CD14-positive monocyte (primary cell): ENCODE data around the gene TRIOBP. TPM values are rescaled to one million over a fixed set of nuclear protein-coding genes. Genes with fewer than 3 reads are reported as not detected.

ENCODE experiments used
- DNase-seq, 3 donors: peaks; one replicate each; pipeline ENCODE4 v3.0.0-alpha.2; 2011 to 2022
- H2AFZ ChIP-seq: 2 replicates; pipeline ENCODE4 v1.6.0; 2012; ENCODE audit warnings: mild to moderate bottlenecking, low read depth, low read length, inconsistent platforms; ENCODE audit not compliant: insufficient read depth, poor library complexity, severe bottlenecking
- H3K27ac ChIP-seq, 2 donors: 1 replicate in 1 of 2; 2 replicates in 1 of 2; pipeline ENCODE4 v1.5.1; 2012 to 2013; ENCODE audit warnings: low read length in 2 of 2, control low read depth in 1 of 2, inconsistent platforms in 1 of 2, low read depth in 1 of 2, mild to moderate bottlenecking in 1 of 2
- H3K27me3 ChIP-seq, 2 donors: one replicate each; pipeline versions ENCODE4 v1.6.0 to v1.6.1; 2011 to 2013; ENCODE audit warnings: low read length in 2 of 2; ENCODE audit not compliant: control insufficient read depth in 2 of 2, insufficient read depth in 2 of 2
- H3K36me3 ChIP-seq, 2 donors: replicated peaks in 1 of 2; 1 replicate in 1 of 2; 2 replicates in 1 of 2; pipeline versions ENCODE4 v1.5.1 to v1.6.1; 2012 to 2013; ENCODE audit warnings: low read length in 2 of 2, control low read depth in 1 of 2, inconsistent platforms in 1 of 2, mild to moderate bottlenecking in 1 of 2; ENCODE audit not compliant: insufficient read depth in 2 of 2, control insufficient read depth in 1 of 2
- H3K4me1 ChIP-seq, 2 donors: 1 replicate in 1 of 2; 2 replicates in 1 of 2; pipeline versions ENCODE4 v1.5.1 to v1.6.1; 2012 to 2013; ENCODE audit warnings: low read length in 2 of 2, control low read depth in 1 of 2, inconsistent platforms in 1 of 2, mild to moderate bottlenecking in 1 of 2, moderate library complexity in 1 of 2; ENCODE audit not compliant: insufficient read depth in 2 of 2, control insufficient read depth in 1 of 2
- H3K4me2 ChIP-seq: replicated peaks from 2 replicates; pipeline ENCODE3; 2012; ENCODE audit warnings: low read length, moderate library complexity, mild to moderate bottlenecking; ENCODE audit not compliant: poor library complexity, severe bottlenecking; ENCODE audit errors: extremely low read depth
- H3K4me3 ChIP-seq, 3 experiments: fragments of 200-600 bp in 1 of 3; sonication (generic) in 1 of 3; replicated peaks in 1 of 3; 1 replicate in 2 of 3; 2 replicates in 1 of 3; pipeline ENCODE4 v1.5.1; 2011 to 2013; ENCODE audit warnings: low read length in 3 of 3, mild to moderate bottlenecking in 3 of 3, control low read depth in 2 of 3, low read depth in 2 of 3, inconsistent platforms in 1 of 3, moderate library complexity in 1 of 3
- H3K79me2 ChIP-seq: 2 replicates; pipeline ENCODE4 v1.6.0; 2012; ENCODE audit warnings: mild to moderate bottlenecking, control low read depth, inconsistent platforms, low read length, moderate library complexity; ENCODE audit not compliant: insufficient read depth
- H3K9ac ChIP-seq: 2 replicates; pipeline ENCODE4 v1.6.0; 2017; ENCODE audit warnings: low read length, mild to moderate bottlenecking; ENCODE audit not compliant: insufficient read depth, poor library complexity, severe bottlenecking
- H3K9me3 ChIP-seq, 2 donors: replicated peaks in 1 of 2; 1 replicate in 1 of 2; 2 replicates in 1 of 2; pipeline versions ENCODE4 v1.5.1 to v1.6.1; 2012 to 2013; ENCODE audit warnings: low read length in 2 of 2, control low read depth in 1 of 2; ENCODE audit not compliant: control insufficient read depth in 1 of 2, insufficient read depth in 1 of 2
- H4K20me1 ChIP-seq: 2 replicates; pipeline ENCODE4 v1.6.0; 2012; ENCODE audit warnings: mild to moderate bottlenecking, low read length, control low read depth, moderate library complexity; ENCODE audit not compliant: insufficient read depth
- H3K27ac Mint-ChIP-seq, 7 donors: one replicate each; pipeline ENCODE4 v1.8.0; 2020; ENCODE audit warnings: mild to moderate bottlenecking in 7 of 7, mixed read lengths in 7 of 7, moderate library complexity in 6 of 7, inconsistent platforms in 2 of 7
- H3K27me3 Mint-ChIP-seq, 3 donors: one replicate each; pipeline ENCODE4 v1.8.0; 2021 to 2022; ENCODE audit warnings: low read depth in 3 of 3, mild to moderate bottlenecking in 3 of 3, mixed read lengths in 3 of 3, moderate library complexity in 3 of 3, inconsistent platforms in 1 of 3
- H3K36me3 Mint-ChIP-seq, 2 donors: one replicate each; pipeline ENCODE4 v1.8.0; 2020; ENCODE audit warnings: mixed read lengths in 2 of 2, inconsistent platforms in 1 of 2, mild to moderate bottlenecking in 1 of 2
- H3K4me1 Mint-ChIP-seq: one replicate; pipeline ENCODE4 v1.8.0; 2020; ENCODE audit warnings: mild to moderate bottlenecking, mixed read lengths
- H3K4me3 Mint-ChIP-seq, 2 donors: one replicate each; pipeline ENCODE4 v1.8.0; 2020; ENCODE audit warnings: mild to moderate bottlenecking in 2 of 2, mixed read lengths in 2 of 2, moderate library complexity in 1 of 2
- H3K9me3 Mint-ChIP-seq, 7 donors: one replicate each; pipeline ENCODE4 v1.8.0; 2020 to 2022; ENCODE audit warnings: mixed read lengths in 7 of 7, mild to moderate bottlenecking in 6 of 7, moderate library complexity in 6 of 7, inconsistent platforms in 2 of 7
- CTCF ChIP-seq: fragments of 200-600 bp; IDR thresholded peaks from one replicate; pipeline ENCODE4 v1.8.0; 2022; ENCODE audit warnings: antibody characterized with exemption, mild to moderate bottlenecking
- WGBS: methylation state at CpG from one replicate; pipeline ENCODE4 v1.1.5; 2013; ENCODE audit warnings: missing lambda C conversion rate; ENCODE audit not compliant: insufficient coverage; 5-methylcytosine and 5-hydroxymethylcytosine counted together
- intact Hi-C, 2 donors: fragments of 100-400 bp; cut with micrococcal nuclease; formaldehyde crosslinking; loops; one replicate each; pipeline versions ENCODE4 v1.15.0 to v1.15.1; 2023
- polyA plus RNA-seq, 3 donors: library from polyadenylated mRNA; depleted of rRNA in 1 of 3; unstranded in 2 of 3; stranded (reverse) in 1 of 3; fragments of 300-500 nt in 2 of 3; fragments of >200 nt in 1 of 3; fragmentation: Illumina TruSeq in 2 of 3; gene quantifications; 1 replicate in 2 of 3; 2 replicates in 1 of 3; pipeline ENCODE4 v1.2.3, GENCODE V29; 2012 to 2021

TRIOBP gene
- polyA plus RNA-seq, 3 donors, result 43.0 to 46.6 (median 44.7) TPM

GRCh38 chr22:37660709-37661045 lies 36.2 kb upstream of the TRIOBP start:
- H3K36me3 Mint-ChIP-seq, result peaks cover 2 to 10% of the 10 kb centered on the region in 2 donors

GRCh38 chr22:37661160-37661924 lies 35.5 kb upstream of the TRIOBP start:
- H3K27me3 ChIP-seq, result no peaks in the 10 kb centered on the region
- Mint-ChIP-seq H3K4me1 (peaks cover 44% of the 10 kb centered on the region), H3K4me3 (no peak overlapping the region), H3K9me3 (peaks cover 0 to 2% (median 0%) of the 10 kb centered on the region in 7 donors), H3K36me3 (peaks cover 4 to 13% of the 10 kb centered on the region in 2 donors), H3K27ac (peak overlapping the region in 4 of 7 donors; percentile 30 to 82 (median 57)), H3K27me3 (peaks cover 0 to 7% (median 0%) of the 10 kb centered on the region in 3 donors)
- no peak overlapping the region for H3K9ac ChIP-seq
- no peak overlapping the region for H3K4me3 ChIP-seq
- H4K20me1 ChIP-seq, result peaks cover 33% of the 10 kb centered on the region
- H3K27ac ChIP-seq, result no peak overlapping the region
- no peak overlapping the region for H3K4me2 ChIP-seq
- intact Hi-C loops, result no loop called here
- peaks cover 58% of the 10 kb centered on the region for H3K79me2 ChIP-seq
- no peak for DNase-seq
- 71% methylated on average over 7 of the region's 12 CpGs for WGBS
- peaks cover 6 to 11% of the 10 kb centered on the region in 2 donors for H3K36me3 ChIP-seq
- H2AFZ ChIP-seq, result no peak overlapping the region
- TF ChIP-seq CTCF, result peak; percentile 9
- no peaks in the 10 kb centered on the region for H3K9me3 ChIP-seq
- H3K4me1 ChIP-seq, result peaks cover 42 to 51% of the 10 kb centered on the region in 2 donors

More at GRCh38 chr22:37660709-37661045, 36.2 kb upstream of the TRIOBP start:
- intact Hi-C loops, result no loop called here
- Histone ChIP-seq H3K79me2 (peaks cover 58% of the 10 kb centered on the region), H3K36me3 (peaks cover 0 to 10% of the 10 kb centered on the region in 2 donors), H3K27me3 (no peaks in the 10 kb centered on the region), H3K9me3 (no peaks in the 10 kb centered on the region), H3K4me3 (no peak overlapping the region), H3K4me1 (peaks cover 42 to 51% of the 10 kb centered on the region in 2 donors), H2AFZ (no peak overlapping the region), H3K4me2 (no peak overlapping the region), H4K20me1 (peaks cover 35% of the 10 kb centered on the region), H3K9ac (no peak overlapping the region), H3K27ac (no peak overlapping the region)
- DNase-seq, result no peak
- WGBS, result 94% methylated on average over 2 of the region's 2 CpGs
- peaks cover 0 to 2% (median 0%) of the 10 kb centered on the region in 7 donors for H3K9me3 Mint-ChIP-seq
- peaks cover 0 to 4% (median 0%) of the 10 kb centered on the region in 3 donors for H3K27me3 Mint-ChIP-seq
- H3K4me1 Mint-ChIP-seq, result peaks cover 44% of the 10 kb centered on the region
- peak overlapping the region in 1 of 7 donors; percentile 48 for H3K27ac Mint-ChIP-seq
- H3K4me3 Mint-ChIP-seq, result peak overlapping the region in 1 of 2 donors; percentile 15
- TF ChIP-seq CTCF, result no peak
